SK-N-SH treated with all-trans-retinoic acid at 6 μM for 48 hours (cell line): ENCODE results near the gene AUTS2.
"Not testable (repeated sequence)": the region's sequence is repeated elsewhere in the genome, so short reads cannot be mapped to it uniquely, and the experiment has no call there.

ENCODE experiments used
- ATAC-seq: fragments of 200-7000 bp; cut with Tn5 transposase; 3 replicates; pipeline ENCODE4 v1.9.1; 2020; ENCODE audit warnings: mild to moderate bottlenecking, moderate library complexity
- ARNTL ChIP-seq: fragments of 450-650 bp; formaldehyde crosslinking; IDR thresholded peaks from 2 replicates; pipeline ENCODE4 v1.5.0; 2020; ENCODE audit warnings: low read depth, mild to moderate bottlenecking, moderate library complexity, borderline replicate concordance
- BACH2 ChIP-seq: fragments of 250-450 bp; sonication (Bioruptor Pico); IDR thresholded peaks from 2 replicates; pipeline ENCODE4 v1.9.0; 2021; ENCODE audit warnings: mild to moderate bottlenecking, borderline replicate concordance
- CREB5 ChIP-seq: fragments of 250-450 bp; sonication (Bioruptor Pico); IDR thresholded peaks from 2 replicates; pipeline ENCODE4 v1.5.1; 2020; ENCODE audit warnings: low read depth, mild to moderate bottlenecking, moderate library complexity
- CSRNP3 ChIP-seq: fragments of 250-450 bp; sonication (Bioruptor Pico); IDR thresholded peaks from 2 replicates; pipeline ENCODE4 v1.5.1; 2021; ENCODE audit warnings: mild to moderate bottlenecking, moderate library complexity
- ESRRG ChIP-seq: fragments of 250-450 bp; sonication (Bioruptor Pico); IDR thresholded peaks from 2 replicates; pipeline ENCODE4 v1.6.1; 2021; ENCODE audit warnings: mild to moderate bottlenecking
- GLIS3 ChIP-seq: fragments of 250-450 bp; sonication (Bioruptor Pico); IDR thresholded peaks from 2 replicates; pipeline ENCODE4 v1.5.0; 2020; ENCODE audit warnings: mild to moderate bottlenecking, moderate library complexity
- PPARA ChIP-seq: fragments of 250-450 bp; sonication (Bioruptor Pico); IDR thresholded peaks from 2 replicates; pipeline ENCODE4 v1.5.0; 2020; ENCODE audit warnings: mild to moderate bottlenecking, borderline replicate concordance
- RARB ChIP-seq: fragments of 250-450 bp; sonication (Bioruptor Pico); IDR thresholded peaks from 2 replicates; pipeline ENCODE4 v1.8.0; 2021; ENCODE audit warnings: mild to moderate bottlenecking, moderate library complexity
- SNAI2 ChIP-seq: fragments of 250-450 bp; sonication (Bioruptor Pico); IDR thresholded peaks from 2 replicates; pipeline ENCODE4 v1.5.0; 2020; ENCODE audit warnings: mild to moderate bottlenecking, moderate library complexity
- TCF4 ChIP-seq: fragments of 250-450 bp; sonication (Bioruptor Pico); IDR thresholded peaks from 2 replicates; pipeline ENCODE4 v1.8.0; 2021; ENCODE audit warnings: mild to moderate bottlenecking, moderate library complexity, borderline replicate concordance
- TOX ChIP-seq: fragments of 250-450 bp; sonication (Bioruptor Pico); IDR thresholded peaks from 2 replicates; pipeline ENCODE4 v1.8.0; 2021; ENCODE audit warnings: mild to moderate bottlenecking, moderate library complexity, borderline replicate concordance
- ZFP3 ChIP-seq: fragments of 250-450 bp; sonication (Bioruptor Pico); IDR thresholded peaks from 2 replicates; pipeline ENCODE4 v1.5.0; 2020; ENCODE audit warnings: mild to moderate bottlenecking, moderate library complexity
- ZFP30 ChIP-seq: fragments of 450-650 bp; formaldehyde crosslinking; IDR thresholded peaks from 2 replicates; pipeline ENCODE4 v1.5.0; 2022; ENCODE audit warnings: mild to moderate bottlenecking, moderate library complexity
- ZNF565 ChIP-seq: fragments of 450-650 bp; formaldehyde crosslinking; conservative IDR thresholded peaks from 2 replicates; pipeline ENCODE4 v1.5.0; 2020; ENCODE audit warnings: low read depth, mild to moderate bottlenecking, moderate library complexity
- ZNF70 ChIP-seq: fragments of 450-650 bp; formaldehyde crosslinking; IDR thresholded peaks from 2 replicates; pipeline ENCODE4 v1.5.0; 2020; ENCODE audit warnings: mild to moderate bottlenecking, moderate library complexity
- ZNF8 ChIP-seq: fragments of 450-650 bp; formaldehyde crosslinking; IDR thresholded peaks from 2 replicates; pipeline ENCODE4 v1.5.0; 2020; ENCODE audit warnings: mild to moderate bottlenecking, moderate library complexity
- TF ChIP-seq, protein P1 (sequence below): fragments of 250-450 bp; sonication (Bioruptor Pico); IDR thresholded peaks from 2 replicates; pipeline ENCODE4 v1.8.0; 2021; ENCODE audit warnings: low read depth, mild to moderate bottlenecking, moderate library complexity, borderline replicate concordance
- TF ChIP-seq, protein P2 (sequence below): fragments of 250-450 bp; sonication (Bioruptor Pico); IDR thresholded peaks from 2 replicates; pipeline ENCODE4 v1.5.0; 2020; ENCODE audit warnings: mild to moderate bottlenecking, moderate library complexity
- TF ChIP-seq, protein P3 (sequence below): fragments of 250-450 bp; sonication (Bioruptor Pico); IDR thresholded peaks from 2 replicates; pipeline ENCODE4 v1.8.0; 2020; ENCODE audit warnings: mild to moderate bottlenecking, moderate library complexity, borderline replicate concordance

The AUTS2 gene

DNA sequence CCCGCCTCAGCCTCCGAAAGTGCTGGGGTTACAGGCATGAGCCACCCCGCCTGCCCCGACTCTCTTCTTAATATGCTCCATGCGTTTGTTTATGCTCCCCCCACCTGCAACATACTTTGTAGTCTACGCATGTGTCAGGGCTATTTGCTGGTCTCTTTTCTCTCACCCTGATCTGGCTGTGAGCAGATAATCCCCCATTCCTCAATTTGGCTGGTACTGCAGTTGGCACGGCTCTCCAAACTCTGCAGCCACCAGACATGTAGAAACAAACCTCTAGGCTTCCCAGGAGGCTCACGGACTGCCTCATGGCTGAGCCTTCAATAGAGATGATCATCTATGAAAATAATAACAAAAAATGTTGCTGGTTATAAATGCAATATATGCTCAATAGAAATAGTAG, 993.4 kb downstream of the AUTS2 start (continued):
- TF ChIP-seq, protein P1, sequence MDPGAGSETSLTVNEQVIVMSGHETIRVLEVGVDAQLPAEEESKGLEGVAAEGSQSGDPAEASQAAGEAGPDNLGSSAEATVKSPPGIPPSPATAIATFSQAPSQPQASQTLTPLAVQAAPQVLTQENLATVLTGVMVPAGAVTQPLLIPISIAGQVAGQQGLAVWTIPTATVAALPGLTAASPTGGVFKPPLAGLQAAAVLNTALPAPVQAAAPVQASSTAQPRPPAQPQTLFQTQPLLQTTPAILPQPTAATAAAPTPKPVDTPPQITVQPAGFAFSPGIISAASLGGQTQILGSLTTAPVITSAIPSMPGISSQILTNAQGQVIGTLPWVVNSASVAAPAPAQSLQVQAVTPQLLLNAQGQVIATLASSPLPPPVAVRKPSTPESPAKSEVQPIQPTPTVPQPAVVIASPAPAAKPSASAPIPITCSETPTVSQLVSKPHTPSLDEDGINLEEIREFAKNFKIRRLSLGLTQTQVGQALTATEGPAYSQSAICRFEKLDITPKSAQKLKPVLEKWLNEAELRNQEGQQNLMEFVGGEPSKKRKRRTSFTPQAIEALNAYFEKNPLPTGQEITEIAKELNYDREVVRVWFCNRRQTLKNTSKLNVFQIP (CRISPR knock-in tag) = no peak
- TF ChIP-seq ZFP3 (no peak), SNAI2 (CRISPR knock-in tag) (no peak), ARNTL (CRISPR knock-in tag) (no peak), ZNF8 (CRISPR knock-in tag) (no peak), GLIS3 (CRISPR knock-in tag) (no peak), ZNF565 (CRISPR knock-in tag) (no peak), BACH2 (no peak), TCF4 (no peak)
- TF ChIP-seq, protein P2, sequence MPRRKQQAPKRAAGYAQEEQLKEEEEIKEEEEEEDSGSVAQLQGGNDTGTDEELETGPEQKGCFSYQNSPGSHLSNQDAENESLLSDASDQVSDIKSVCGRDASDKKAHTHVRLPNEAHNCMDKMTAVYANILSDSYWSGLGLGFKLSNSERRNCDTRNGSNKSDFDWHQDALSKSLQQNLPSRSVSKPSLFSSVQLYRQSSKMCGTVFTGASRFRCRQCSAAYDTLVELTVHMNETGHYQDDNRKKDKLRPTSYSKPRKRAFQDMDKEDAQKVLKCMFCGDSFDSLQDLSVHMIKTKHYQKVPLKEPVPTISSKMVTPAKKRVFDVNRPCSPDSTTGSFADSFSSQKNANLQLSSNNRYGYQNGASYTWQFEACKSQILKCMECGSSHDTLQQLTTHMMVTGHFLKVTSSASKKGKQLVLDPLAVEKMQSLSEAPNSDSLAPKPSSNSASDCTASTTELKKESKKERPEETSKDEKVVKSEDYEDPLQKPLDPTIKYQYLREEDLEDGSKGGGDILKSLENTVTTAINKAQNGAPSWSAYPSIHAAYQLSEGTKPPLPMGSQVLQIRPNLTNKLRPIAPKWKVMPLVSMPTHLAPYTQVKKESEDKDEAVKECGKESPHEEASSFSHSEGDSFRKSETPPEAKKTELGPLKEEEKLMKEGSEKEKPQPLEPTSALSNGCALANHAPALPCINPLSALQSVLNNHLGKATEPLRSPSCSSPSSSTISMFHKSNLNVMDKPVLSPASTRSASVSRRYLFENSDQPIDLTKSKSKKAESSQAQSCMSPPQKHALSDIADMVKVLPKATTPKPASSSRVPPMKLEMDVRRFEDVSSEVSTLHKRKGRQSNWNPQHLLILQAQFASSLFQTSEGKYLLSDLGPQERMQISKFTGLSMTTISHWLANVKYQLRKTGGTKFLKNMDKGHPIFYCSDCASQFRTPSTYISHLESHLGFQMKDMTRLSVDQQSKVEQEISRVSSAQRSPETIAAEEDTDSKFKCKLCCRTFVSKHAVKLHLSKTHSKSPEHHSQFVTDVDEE = no peak

- TF ChIP-seq PPARA (CRISPR knock-in tag) (no peak), ESRRG (CRISPR knock-in tag) (no peak), ZNF70 (CRISPR knock-in tag) (no peak), ZFP30 (CRISPR knock-in tag) (no peak), RARB (CRISPR knock-in tag) (no peak), GLIS3 (CRISPR knock-in tag) (no peak), ZNF8 (CRISPR knock-in tag) (no peak)
- ATAC-seq = no peak
Observed at GRCh38 chr7:70592171-70592570, 993.9 kb downstream of the AUTS2 start.

DNA sequence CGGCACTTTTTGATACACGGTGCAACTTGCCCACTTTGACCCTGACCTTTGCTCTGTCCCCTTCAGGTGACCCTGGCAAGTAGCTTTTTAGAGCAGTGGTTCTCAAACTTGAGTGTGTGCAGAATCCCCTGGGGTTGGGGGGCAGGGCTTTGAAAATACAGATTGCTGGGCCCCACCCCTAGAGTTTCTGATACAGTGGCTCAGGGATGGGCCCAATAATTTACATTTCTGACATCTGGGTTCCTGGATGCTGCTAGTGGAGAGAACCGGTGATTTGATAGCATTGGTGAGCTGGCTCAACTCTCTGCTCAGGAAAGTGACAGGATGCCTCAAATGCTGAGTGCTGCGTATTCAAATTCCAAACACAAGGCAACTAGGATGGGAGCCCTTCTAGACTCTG, 995.9 kb downstream of the AUTS2 start:
- ATAC-seq = no peak
- TF ChIP-seq, protein P3, sequence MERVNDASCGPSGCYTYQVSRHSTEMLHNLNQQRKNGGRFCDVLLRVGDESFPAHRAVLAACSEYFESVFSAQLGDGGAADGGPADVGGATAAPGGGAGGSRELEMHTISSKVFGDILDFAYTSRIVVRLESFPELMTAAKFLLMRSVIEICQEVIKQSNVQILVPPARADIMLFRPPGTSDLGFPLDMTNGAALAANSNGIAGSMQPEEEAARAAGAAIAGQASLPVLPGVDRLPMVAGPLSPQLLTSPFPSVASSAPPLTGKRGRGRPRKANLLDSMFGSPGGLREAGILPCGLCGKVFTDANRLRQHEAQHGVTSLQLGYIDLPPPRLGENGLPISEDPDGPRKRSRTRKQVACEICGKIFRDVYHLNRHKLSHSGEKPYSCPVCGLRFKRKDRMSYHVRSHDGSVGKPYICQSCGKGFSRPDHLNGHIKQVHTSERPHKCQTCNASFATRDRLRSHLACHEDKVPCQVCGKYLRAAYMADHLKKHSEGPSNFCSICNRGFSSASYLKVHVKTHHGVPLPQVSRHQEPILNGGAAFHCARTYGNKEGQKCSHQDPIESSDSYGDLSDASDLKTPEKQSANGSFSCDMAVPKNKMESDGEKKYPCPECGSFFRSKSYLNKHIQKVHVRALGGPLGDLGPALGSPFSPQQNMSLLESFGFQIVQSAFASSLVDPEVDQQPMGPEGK (CRISPR knock-in tag) = no peak
- no peak for TF ChIP-seq CSRNP3 (CRISPR knock-in tag)
- TF ChIP-seq TCF4 = no peak
- TF ChIP-seq CREB5 (CRISPR knock-in tag) = no peak
- no peak for TF ChIP-seq TOX (CRISPR knock-in tag)
- TF ChIP-seq ARNTL (CRISPR knock-in tag) = no peak
- TF ChIP-seq BACH2 = no peak
- TF ChIP-seq, protein P2 = no peak

DNA sequence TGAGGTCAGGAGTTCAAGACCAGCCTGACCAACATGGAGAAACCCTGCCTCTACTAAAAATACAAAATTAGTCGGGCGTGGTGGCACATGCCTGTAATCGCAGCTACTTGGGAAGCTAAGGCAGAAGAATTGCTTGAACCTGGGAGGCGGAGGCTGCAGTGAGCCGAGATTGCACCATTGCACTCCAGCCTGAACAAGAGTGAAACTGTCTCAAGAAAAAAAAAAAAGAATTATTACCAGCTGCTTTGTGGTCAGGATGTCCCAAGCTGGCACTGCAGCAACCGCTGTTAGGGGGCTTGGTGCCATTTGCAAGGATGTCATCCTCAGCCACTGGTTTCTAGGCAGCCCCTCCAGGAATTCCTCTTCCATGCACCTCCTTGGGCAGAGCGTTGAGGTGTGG, 996.6 kb downstream of the AUTS2 start:
- ATAC-seq = not testable (repeated sequence)
